ENCODE results near the gene JSRP1. TPM values are rescaled to one million over a fixed set of nuclear protein-coding genes. Genes with fewer than 3 reads are reported as not detected.

Gene JSRP1
- total RNA-seq, 1 donor from 2014 or later = not detected

DNA sequence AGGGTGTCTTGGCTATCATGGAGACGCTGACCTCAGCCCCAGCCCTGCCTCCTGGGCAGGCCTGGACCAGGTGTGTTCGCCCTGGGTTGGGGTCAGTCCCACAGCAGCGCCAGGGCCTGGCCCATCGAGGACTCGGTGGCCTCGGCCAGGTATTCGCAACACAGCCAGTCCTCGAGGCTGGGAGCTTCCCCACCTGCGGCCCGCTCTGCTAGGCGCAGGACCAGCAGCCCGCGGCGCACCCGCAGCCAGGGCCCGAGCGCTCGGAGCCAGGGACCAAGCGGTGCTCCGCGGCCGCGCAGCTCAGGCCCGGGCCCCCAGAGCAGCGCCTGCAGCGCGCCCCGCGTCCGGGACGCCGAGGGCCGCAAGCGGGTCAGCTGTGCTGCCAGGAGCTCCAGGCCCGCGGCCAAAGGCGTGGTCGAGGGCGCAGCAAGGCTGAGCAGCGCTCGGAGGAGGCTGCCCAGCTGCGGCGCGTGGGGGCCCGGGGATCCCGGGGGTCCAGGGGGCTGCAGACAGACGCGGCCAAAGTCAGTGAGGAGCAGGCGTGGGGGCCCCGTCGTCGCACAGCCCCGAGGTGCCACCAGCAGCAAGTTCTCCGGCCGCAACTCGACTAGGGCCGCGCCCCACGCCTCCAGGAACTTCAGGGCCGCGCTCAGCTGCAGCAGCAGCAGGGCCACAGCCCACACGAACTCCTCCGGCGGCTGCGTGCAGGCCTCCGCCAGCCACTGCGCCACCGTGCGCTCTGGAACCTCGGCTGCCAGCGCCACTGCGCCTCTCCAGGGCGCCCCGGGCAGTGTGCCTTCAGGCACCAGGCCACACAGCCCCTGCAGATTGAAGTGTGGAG, 19.6 kb upstream of the JSRP1 start:
- Mint-ChIP-seq H3K36me3 (ENCODE audit: unreplicated experiment) (no peaks in the 10 kb centered on the region), H3K4me3 (ENCODE audit: unreplicated experiment) (no peak overlapping the region), H3K27ac (ENCODE audit: unreplicated experiment) (no peak overlapping the region), H3K27me3 (ENCODE audit: unreplicated experiment) (peaks cover 8% of the 10 kb centered on the region), H3K4me1 (ENCODE audit: low read depth, unreplicated experiment) (peaks cover 13% of the 10 kb centered on the region), H3K9me3 (ENCODE audit: unreplicated experiment) (peaks cover 21% of the 10 kb centered on the region)
- TF ChIP-seq, protein P1, sequence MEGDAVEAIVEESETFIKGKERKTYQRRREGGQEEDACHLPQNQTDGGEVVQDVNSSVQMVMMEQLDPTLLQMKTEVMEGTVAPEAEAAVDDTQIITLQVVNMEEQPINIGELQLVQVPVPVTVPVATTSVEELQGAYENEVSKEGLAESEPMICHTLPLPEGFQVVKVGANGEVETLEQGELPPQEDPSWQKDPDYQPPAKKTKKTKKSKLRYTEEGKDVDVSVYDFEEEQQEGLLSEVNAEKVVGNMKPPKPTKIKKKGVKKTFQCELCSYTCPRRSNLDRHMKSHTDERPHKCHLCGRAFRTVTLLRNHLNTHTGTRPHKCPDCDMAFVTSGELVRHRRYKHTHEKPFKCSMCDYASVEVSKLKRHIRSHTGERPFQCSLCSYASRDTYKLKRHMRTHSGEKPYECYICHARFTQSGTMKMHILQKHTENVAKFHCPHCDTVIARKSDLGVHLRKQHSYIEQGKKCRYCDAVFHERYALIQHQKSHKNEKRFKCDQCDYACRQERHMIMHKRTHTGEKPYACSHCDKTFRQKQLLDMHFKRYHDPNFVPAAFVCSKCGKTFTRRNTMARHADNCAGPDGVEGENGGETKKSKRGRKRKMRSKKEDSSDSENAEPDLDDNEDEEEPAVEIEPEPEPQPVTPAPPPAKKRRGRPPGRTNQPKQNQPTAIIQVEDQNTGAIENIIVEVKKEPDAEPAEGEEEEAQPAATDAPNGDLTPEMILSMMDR (IDR thresholded peaks at IDR 0.05; ENCODE audit: partially characterized antibody, unreplicated experiment) = no peak
- DNase-seq = no peak

DNA sequence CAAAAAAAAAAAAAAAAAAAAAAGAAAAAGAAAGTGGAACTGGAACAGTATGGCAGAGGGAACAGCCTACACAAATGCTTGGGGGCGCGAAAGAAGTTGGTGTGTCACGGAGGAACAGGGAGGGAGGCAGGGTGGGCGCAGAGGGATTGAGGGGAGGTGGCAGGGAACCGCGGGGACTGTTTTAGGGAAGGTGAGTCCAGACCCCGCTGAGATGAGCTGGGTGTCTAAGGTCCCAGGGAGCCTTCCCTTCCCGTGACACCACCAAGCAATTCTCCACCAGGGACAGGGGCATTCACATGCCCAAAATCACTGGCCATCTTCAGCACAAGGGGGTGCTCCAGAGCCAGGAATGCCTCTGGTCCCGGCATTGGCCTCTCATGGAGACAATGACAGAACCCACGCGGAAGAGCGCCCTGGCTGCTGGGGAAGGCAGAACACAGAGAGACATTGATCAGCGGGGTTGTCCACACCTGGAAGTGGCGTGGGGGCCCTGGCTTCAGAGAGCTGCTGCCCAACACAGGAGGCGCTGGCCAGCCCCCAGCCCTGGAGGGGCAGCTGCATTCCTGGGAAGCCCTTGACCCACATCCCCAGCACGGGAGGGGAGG, 18.8 kb upstream of the JSRP1 start:
- Mint-ChIP-seq H3K9me3 (ENCODE audit: unreplicated experiment) (peaks cover 20% of the 10 kb centered on the region), H3K27ac (ENCODE audit: unreplicated experiment) (peak overlapping the region; percentile 68), H3K4me1 (ENCODE audit: low read depth, unreplicated experiment) (peaks cover 13% of the 10 kb centered on the region), H3K36me3 (ENCODE audit: unreplicated experiment) (no peaks in the 10 kb centered on the region), H3K27me3 (ENCODE audit: unreplicated experiment) (peaks cover 8% of the 10 kb centered on the region), H3K4me3 (ENCODE audit: unreplicated experiment) (no peak overlapping the region)
- DNase-seq = peak; percentile 82
- TF ChIP-seq, protein P1 (IDR thresholded peaks at IDR 0.05; ENCODE audit: partially characterized antibody, unreplicated experiment) = peak; percentile 17

DNA sequence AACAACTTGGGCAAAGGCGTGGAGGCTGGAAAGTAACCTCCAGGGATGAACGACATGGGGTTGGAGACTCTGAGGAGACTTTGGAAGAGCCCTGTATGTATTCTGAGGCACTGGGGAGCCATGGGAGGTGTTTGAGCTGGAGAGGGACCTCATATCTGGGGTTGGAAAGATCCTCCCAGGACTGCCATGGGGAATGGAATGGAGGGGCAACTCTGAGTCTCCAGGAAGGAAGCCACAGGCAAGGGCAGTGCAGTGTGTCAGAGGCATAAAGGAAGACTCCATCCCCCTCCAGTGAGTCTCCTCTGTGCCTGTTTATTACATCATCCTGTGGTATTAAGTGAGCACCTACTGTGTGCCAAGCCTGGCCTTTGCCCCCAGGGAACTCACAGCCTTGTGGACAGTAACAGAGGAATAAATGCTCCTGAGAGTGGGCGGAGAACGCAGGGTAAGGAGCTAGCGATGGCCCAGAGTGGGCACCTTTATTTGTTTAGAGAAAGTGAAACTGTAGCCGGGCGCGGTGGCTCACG, 18.0 kb upstream of the JSRP1 start:
- Mint-ChIP-seq H3K36me3 (ENCODE audit: unreplicated experiment) (no peaks in the 10 kb centered on the region), H3K27me3 (ENCODE audit: unreplicated experiment) (peaks cover 8% of the 10 kb centered on the region), H3K4me3 (ENCODE audit: unreplicated experiment) (peak overlapping the region; percentile 71), H3K4me1 (ENCODE audit: low read depth, unreplicated experiment) (peaks cover 13% of the 10 kb centered on the region), H3K9me3 (ENCODE audit: unreplicated experiment) (peaks cover 23% of the 10 kb centered on the region), H3K27ac (ENCODE audit: unreplicated experiment) (peak overlapping the region; percentile 79)
- TF ChIP-seq, protein P1 (IDR thresholded peaks at IDR 0.05; ENCODE audit: partially characterized antibody, unreplicated experiment) = no peak
- DNase-seq = no peak

DNA sequence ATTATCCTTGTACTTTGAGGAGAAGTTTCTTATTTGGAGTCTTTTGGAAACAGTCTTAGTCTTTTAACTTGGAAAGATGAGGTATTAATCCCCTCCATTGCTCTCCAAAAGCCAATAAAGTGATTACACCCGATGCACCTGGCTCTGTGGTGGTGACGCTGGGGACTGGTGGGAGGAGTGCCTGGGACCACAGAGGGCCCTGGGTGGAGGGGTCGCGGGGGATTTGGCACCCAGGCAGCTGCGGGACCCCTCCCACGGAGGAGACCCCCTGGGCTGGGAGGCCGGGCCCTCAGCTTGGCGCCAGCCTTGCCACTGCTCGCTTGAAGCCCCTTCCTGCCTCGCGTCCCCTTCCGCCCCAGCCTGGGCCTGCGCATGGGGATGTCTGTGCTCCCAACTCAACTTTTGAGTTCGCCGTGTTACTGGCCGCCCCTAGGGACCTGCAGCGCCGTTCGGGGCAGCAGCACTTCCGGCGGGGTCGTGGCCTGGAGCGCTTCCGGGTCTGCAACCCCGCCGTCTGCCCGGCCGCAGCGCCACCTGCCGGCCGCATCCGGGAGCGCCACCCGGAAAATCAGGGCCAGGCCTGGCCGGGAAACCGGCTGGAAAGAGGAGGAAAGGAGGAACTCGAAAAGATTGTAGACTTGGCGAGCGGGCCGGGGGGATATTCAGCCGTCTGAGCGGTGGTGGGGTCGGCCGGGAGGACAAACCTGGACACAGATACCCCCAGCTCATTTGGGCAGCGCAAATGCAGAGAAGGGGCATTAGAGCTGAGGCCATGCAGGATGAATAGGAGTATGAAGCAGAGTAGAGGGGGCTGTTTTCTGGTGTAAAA, 17.4 kb upstream of the JSRP1 start:
- H3K9me3 Mint-ChIP-seq (ENCODE audit: unreplicated experiment) = peaks cover 26% of the 10 kb centered on the region
- H3K27ac Mint-ChIP-seq (ENCODE audit: unreplicated experiment) = peak overlapping the region; percentile 79

More for the DNA sequence above, 17.4 kb upstream of the JSRP1 start:
- Mint-ChIP-seq H3K27me3 (ENCODE audit: unreplicated experiment) (peaks cover 11% of the 10 kb centered on the region), H3K36me3 (ENCODE audit: unreplicated experiment) (no peaks in the 10 kb centered on the region), H3K4me3 (ENCODE audit: unreplicated experiment) (peak overlapping the region; percentile 80), H3K4me1 (ENCODE audit: low read depth, unreplicated experiment) (peaks cover 13% of the 10 kb centered on the region)
- TF ChIP-seq, protein P1 (IDR thresholded peaks at IDR 0.05; ENCODE audit: partially characterized antibody, unreplicated experiment) = peak; percentile 99
- peak; percentile 92 for DNase-seq

Measured in glutamatergic neuron (in vitro differentiated cells).